ENCODE measurements around the gene LPO.

LPO gene

DNA sequence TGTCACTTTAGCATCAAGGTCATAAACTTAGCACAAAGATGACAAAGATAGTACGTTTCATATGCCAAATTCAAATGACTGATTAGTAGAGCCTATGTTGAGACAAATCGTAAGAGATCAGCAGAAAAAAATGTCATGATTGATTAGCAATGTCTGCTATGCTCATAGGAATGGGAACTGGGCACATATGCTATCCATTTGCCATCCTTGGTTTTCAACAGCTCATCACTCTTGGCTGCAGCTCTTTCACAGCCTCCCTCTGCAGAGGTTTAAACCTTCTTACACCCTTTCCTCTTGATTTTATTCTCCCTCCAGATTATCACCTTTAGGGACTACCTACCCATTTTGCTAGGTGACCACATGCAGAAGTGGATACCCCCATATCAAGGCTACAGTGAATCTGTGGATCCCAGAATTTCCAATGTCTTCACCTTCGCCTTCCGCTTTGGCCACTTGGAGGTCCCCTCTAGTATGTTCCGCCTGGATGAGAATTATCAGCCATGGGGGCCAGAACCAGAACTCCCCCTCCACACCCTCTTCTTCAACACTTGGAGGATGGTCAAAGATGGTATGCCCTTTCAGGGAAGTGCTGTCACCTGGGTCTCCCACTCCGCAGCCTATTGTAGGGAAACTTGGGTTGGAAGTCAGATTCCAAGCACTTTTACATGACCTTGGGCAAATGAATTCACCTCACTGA, 26.2 kb downstream of the LPO start:
- no peak for DNase-seq

DNA sequence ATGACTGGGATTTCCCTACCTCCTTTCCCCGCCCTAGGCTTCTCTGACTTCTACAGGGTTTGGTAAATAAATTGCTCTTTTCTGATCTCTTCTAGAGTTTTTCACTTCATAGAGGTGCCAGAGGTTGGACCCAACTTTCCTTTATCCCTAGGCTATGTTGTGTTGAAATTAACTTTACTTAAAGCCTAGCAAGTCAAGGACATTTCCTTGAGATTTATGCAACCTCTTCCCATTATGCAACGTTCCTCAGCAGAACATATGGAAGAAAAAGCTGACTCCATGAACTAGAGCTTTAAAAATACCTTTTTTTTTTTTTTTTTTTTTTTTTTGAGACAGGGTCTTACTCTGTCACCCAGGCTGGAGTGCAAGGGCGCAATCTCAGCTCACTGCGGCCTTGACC, 26.9 kb downstream of the LPO start:
- no peak for DNase-seq

GRCh38 chr17:58265902-58266875, 27.8 kb downstream of the LPO start:
- no peak for DNase-seq

DNA sequence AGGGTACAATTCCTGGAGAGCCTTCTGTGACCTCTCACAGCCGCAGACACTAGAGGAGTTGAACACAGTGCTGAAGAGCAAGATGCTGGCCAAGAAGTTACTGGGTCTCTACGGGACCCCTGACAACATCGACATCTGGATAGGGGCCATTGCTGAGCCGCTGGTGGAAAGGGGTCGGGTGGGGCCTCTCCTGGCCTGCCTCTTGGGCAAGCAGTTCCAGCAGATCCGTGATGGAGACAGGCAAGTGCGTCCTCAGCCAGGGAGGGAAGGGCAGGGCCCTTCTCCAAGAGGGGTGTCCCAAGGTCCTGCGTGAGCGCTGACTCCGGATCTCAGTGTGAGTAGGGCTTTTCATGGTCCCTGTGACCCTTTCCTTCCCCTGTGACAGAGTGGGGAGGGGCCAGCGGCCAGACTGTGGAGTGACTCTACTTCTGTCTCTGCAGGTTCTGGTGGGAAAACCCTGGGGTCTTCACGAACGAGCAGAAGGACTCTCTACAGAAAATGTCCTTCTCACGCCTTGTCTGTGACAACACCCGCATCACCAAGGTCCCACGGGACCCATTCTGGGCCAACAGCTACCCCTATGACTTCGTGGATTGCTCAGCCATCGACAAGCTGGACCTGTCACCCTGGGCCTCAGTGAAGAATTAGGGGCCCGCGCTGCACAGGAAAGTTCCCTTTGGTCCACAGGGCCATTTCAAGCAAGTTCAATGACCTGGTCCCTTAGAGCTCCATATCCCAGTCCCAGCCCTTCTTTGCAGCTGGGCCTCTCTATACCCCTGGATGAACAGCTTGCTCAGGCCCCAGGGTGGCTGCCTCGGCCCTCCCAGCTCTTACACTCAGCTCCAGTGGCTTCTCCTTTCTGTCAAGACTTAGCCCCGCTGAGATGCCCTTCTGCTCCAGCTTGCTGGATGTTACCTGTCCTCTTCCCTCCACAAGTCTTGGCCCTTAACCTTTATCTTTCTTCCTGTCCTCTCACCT, 29.3 kb downstream of the LPO start:
- DNase-seq, result no peak

- DNase-seq, result no peak
Measured at GRCh38 chr17:58268326-58268725, 29.9 kb downstream of the LPO start.

DNA sequence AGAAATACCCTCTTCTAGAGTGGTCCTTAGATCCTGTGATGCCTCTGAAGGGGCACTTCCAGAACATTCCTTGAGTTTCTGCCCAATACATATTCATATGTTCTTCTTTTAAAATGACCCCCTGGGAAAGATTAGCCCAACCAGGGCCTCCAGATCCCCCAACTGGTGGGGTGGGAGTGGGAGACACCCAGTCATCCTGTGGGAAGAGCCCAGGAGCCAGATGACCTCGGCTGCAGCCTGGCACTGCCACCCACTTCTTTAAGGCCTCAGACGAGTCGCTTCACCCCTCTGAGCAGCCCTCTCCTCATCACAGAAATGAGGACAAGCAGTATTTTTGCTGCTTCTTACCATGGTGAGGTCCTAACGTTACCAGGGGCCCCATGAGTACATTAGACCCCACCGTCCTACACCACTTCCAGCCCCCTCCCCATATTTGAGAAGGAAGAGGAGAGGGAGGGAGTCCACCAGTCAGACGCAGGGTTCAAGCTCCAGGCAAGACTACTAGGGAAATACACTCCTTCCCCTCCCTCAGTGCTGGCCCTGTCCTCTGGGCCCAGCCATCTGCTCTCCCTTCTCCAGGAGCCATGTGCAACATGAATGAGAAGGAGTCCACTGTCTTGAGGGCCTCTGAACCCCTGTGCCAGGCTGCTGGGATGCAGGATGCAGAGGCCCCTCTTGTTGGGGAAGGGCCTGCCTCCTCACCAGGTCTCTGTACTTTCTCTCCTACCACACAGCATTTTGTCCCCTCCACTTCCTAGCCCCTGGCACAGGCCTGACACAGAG, 30.6 kb downstream of the LPO start:
- DNase-seq, result no peak

- no peak for DNase-seq
Measured at GRCh38 chr17:58269557-58270291, 31.3 kb downstream of the LPO start.

DNA sequence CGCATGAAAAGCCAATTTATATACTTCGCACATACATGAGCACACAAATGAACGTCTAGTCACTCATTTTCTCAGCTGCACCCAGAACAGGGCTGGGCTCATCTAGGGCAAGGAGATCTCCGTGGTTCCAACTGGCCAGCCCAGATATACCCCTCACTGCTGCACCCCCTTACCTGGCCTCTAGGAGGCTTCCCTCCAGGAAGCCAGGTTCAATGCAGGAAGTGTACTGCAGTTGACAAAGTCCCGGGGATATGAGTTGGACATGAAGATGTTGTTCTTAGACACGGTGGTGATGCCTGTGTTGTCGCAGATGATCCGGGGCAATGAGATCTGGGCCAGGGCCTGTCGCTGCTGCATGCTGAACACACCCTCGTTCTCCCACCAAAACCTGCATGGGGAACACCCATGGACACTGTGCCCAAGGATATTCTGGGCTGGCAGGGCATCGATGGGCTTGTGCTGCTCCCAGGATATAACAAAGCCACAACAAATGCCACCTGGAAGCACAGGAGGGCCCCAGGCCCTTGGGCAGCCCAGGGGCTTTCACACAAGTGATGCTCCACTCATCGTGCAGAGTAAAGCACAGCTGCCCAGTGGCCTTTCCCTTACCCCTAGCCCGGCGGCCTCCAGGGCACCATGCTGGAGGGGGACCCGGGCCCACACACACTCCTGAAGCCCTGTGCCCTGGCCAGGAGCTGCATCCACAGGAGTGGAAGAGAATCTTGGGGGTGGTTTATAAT, 32.3 kb downstream of the LPO start:
- DNase-seq, result no peak

- DNase-seq, result no peak
Measured at GRCh38 chr17:58271216-58271931, 33.0 kb downstream of the LPO start.

DNA sequence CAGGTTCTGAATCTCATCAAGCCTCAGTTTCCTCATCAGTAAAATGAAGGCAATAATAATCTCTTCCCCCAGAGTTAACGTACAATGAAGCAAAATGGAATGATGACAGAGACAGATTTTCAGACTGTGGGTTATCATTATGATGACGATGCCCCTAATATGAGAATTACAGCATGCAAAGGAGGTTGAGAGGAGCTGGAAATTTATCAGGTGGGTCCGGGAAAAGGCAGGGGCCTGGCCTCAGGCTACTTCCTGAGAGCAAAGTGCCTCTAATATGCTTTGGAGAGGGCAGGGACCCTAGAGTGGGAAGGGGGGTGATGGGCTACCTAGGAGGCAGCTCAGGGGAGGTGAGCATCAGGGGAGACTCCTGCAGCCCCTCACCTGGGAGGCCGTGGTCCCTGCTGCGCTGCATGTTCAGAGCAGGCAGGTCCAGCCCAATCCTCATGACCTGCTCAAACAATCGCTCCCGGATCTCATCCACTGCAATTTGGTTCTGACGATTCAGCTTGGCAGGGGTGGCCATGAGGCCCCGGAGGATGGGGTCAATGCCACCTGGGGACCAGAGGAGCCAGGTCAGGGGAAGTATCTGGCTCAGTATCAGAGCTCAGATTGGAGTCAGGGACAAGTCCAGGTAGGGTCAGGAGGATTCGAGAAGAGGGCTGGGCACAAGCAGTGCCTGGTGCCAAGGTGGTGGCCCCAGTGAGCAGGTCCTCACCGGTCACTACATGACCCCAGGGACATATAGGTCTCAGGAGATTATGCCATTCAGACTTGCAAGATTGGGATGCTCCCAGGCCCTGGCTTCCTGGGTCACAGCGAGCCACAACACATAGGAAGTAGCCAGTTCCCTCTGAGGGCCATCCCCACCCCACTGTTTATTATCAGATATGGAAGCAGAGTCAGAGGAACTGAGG, 34.2 kb downstream of the LPO start:
- no peak for DNase-seq

DNA sequence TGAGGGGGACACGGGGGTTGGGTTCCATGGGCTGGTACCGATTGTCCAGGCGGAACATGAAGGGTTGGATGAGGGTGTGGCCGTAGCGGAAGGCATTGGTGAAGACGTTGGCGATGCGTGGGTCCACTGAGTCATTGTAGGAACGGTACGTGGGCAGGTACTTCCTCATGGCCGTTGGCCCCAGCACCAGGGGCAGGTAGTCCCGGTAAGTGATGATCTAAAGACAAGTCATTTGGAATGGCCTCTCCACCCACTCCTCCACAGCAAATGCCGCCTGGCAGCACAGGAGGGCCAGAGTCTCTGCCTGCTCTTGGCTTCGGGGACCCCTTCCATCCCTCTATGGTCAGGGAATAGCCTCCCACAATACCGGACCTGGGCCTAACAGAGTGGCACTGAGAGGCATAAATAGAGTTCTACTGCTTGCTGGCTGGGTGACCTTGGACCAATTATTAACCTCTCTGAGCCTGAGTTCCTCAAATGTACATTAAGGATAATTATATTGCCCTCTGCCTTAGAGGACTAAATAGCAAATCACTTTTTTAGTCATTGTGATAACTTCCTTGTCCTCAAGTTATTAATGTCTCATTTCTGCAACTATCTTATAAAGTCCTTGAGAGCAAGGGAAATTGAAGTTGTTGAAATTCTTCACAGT, 35.2 kb downstream of the LPO start:
- DNase-seq, result no peak

DNA sequence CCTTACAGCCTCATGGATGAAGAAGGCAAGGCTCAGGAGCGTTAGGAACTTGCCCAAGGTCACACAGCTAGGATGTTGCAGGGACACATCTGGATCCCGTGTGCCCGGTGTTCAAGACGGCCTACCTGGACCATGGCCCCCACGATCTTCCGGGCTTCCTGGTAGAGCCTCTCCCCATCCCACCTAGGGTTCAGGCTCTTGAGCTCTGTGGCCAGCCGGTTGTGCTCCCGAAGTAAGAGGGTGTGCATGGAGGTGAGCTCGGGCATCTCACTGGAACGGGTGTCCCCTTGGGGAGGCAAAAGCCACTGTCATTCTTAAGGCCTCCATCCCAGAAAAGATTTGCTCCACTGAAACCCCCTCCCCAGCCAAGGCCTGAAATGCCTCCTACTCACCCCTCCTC, 37.0 kb downstream of the LPO start:
- no peak for DNase-seq

DNA sequence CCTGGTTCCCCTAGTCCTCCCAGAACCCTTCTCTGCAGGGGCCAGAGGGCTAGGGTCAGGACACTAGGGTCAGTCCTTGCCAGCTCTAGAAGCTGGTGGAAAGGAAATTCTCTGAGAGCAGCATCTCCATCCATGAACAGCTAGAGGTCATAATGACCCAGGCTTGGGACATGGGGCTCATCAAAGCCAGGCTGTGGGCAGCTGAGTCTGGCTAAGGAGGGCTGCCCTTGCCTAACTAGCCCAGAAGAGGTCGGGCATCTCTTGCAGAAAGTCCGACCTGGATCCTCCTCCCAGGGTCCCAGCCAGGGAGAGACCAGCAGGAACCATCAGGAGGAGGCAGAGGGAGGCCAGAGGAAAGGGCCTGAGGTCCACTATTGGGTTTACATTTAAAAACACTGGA, 38.0 kb downstream of the LPO start:
- no peak for DNase-seq

GRCh38 chr17:58277107-58277801, 38.9 kb downstream of the LPO start:
- no peak for DNase-seq

GRCh38 chr17:58277802-58278595, 39.6 kb downstream of the LPO start:
- DNase-seq, result no peak

GRCh38 chr17:58278661-58279015, 40.3 kb downstream of the LPO start:
- no peak for DNase-seq
